Skeletal muscle tissue (tissue), 2 donors: Measurements from ENCODE around the gene WAS. TPM values are rescaled to one million over a fixed set of nuclear protein-coding genes. Genes with fewer than 3 reads are reported as not detected.

Source experiments
- small RNA-seq: library from RNA; depleted of rRNA; stranded (forward); fragments of <200 nt; gene quantifications from one replicate; pipeline ENCODE3, GENCODE V24; 2014
- total RNA-seq: library from RNA; depleted of rRNA; stranded (reverse); fragments of >200 nt; gene quantifications from one replicate; pipeline ENCODE4 v1.2.3, GENCODE V29; 2014

WAS gene
- total RNA-seq, 1 donor from 2014 or later, result 1.0 TPM

Small RNAs within 50 kb of the gene (small RNA-seq; reads per million reads assigned to genes)
- gene RNU6-1056P, result not detected

Other genes starting within 250 kb of the WAS start
- 6.3 TPM for gene SLC38A5, start 213.5 kb upstream of the WAS start, total RNA-seq
- 20.9 TPM for gene FTSJ1, start 207.6 kb upstream of the WAS start, total RNA-seq
- gene PORCN, start 174.8 kb upstream of the WAS start, total RNA-seq, result 1.0 TPM
- 21.4 TPM for gene EBP, start 162.0 kb upstream of the WAS start, total RNA-seq
- 2.1 TPM for gene TBC1D25, start 144.1 kb upstream of the WAS start, total RNA-seq
- gene RBM3, start 109.3 kb upstream of the WAS start, total RNA-seq, result 196 TPM
- 50.6 TPM for gene WDR13, start 86.3 kb upstream of the WAS start, total RNA-seq
- gene SUV39H1, start 12.9 kb downstream of the WAS start, total RNA-seq, result 2.6 TPM
- gene GLOD5, start 77.9 kb downstream of the WAS start, total RNA-seq, result not detected
- gene GATA1, start 102.8 kb downstream of the WAS start, total RNA-seq, result 1.6 TPM
- gene HDAC6, start 118.3 kb downstream of the WAS start, total RNA-seq, result 79.3 TPM
- not detected for gene ERAS, start 142.7 kb downstream of the WAS start, total RNA-seq
- not detected for gene PCSK1N, start 151.8 kb downstream of the WAS start, total RNA-seq
- 25.1 TPM for gene TIMM17B, start 214.0 kb downstream of the WAS start, total RNA-seq
- gene PQBP1, start 214.1 kb downstream of the WAS start, total RNA-seq, result 45.4 TPM
- 6.3 TPM for gene SLC35A2, start 227.8 kb downstream of the WAS start, total RNA-seq
- 3.1 TPM for gene PIM2, start 235.2 kb downstream of the WAS start, total RNA-seq